Mammary epithelial cell (primary cell): ENCODE results near the gene CASZ1.

Source experiments
- CTCF ChIP-seq, 2 donors: IDR thresholded peaks in 1 of 2; conservative IDR thresholded peaks in 1 of 2; 2 replicates each; pipeline ENCODE4 v1.5.1; 2011 to 2012; ENCODE audit warnings: inconsistent platforms in 2 of 2, low read length in 2 of 2, mild to moderate bottlenecking in 2 of 2, control low read depth in 1 of 2, low read depth in 1 of 2; ENCODE audit not compliant: insufficient read depth in 1 of 2; ENCODE audit errors: extremely low read depth in 1 of 2
- EZH2 ChIP-seq: IDR thresholded peaks from 2 replicates; pipeline ENCODE4 v1.6.1; 2012; ENCODE audit warnings: low read length, inconsistent platforms, borderline replicate concordance

GRCh38 chr1:10685808-10686403 is 110.5 kb downstream of the CASZ1 start:
- TF ChIP-seq CTCF (conservative IDR thresholded peaks at IDR 0.05 in 1 of 2, IDR thresholded peaks at IDR 0.05 in 1 of 2; ENCODE audit: extremely low read depth in 1 of 2, insufficient read depth in 1 of 2, low read depth in 1 of 2, low read length in 2 of 2) (no peak), EZH2 (no peak)
